Measurements from ENCODE around the gene PTHLH. TPM values are rescaled to one million over a fixed set of nuclear protein-coding genes. Genes with fewer than 3 reads are reported as not detected.

PTHLH gene
- total RNA-seq, 4 donors from 2014 or later = 4.5 to 9.6 (median 5.6) TPM

DNA sequence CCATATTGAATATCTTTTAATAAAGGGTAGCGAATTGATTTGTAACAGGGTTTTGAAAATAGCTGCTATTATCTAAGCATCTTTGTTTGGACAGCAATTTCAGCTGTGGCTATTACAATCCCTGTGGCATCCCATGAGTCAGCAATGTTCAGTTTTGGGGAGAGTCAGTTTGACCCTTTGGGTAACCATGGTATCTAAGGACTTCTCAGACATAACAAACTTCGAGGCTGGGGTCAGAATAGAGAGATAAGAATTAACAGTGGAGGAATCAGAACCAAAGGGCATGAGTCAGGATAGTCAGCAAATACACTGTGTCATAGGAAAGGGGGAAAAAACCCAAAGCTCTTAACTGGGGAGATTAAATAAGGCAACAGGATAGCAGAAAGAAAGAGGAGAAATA, 11.7 kb upstream of the PTHLH start:
- no peaks in the 10 kb centered on the region for H3K36me3 ChIP-seq

DNA sequence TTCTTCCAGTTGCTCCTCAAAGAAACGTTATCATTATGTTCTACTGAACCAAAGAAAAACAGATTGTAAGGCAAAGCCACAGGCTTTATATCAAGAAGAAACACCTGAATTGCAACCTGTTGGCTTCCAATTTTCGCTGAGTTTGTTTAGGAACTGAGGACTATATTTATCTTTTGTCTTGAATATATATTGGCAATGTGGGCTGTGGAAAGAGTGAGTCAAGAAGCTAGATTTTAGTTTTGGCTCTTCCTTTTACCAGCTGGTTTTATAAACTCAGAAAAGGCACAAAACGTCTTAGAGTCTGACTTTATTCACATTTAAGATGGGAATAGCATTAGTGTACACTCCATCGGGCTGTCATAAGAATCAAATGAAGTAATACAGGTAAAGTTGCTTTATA, 10.4 kb upstream of the PTHLH start:
- Histone ChIP-seq H3K4me3 (no peak overlapping the region), H3K4me1 (peaks cover 0 to 3% (median 0%) of the 10 kb centered on the region in 3 donors), H3K36me3 (no peaks in the 10 kb centered on the region), H3K9me3 (no peaks in the 10 kb centered on the region), H3K27me3 (peaks cover 0 to 2% (median 0%) of the 10 kb centered on the region in 4 donors), H3K27ac (no peak overlapping the region)
- TF ChIP-seq, protein P1, sequence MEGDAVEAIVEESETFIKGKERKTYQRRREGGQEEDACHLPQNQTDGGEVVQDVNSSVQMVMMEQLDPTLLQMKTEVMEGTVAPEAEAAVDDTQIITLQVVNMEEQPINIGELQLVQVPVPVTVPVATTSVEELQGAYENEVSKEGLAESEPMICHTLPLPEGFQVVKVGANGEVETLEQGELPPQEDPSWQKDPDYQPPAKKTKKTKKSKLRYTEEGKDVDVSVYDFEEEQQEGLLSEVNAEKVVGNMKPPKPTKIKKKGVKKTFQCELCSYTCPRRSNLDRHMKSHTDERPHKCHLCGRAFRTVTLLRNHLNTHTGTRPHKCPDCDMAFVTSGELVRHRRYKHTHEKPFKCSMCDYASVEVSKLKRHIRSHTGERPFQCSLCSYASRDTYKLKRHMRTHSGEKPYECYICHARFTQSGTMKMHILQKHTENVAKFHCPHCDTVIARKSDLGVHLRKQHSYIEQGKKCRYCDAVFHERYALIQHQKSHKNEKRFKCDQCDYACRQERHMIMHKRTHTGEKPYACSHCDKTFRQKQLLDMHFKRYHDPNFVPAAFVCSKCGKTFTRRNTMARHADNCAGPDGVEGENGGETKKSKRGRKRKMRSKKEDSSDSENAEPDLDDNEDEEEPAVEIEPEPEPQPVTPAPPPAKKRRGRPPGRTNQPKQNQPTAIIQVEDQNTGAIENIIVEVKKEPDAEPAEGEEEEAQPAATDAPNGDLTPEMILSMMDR (IDR thresholded peaks at IDR 0.05) = no peak
- TF ChIP-seq POLR2A (IDR thresholded peaks at IDR 0.05) = no peak
- intact Hi-C loops (cut with DNase I) = no loop called here
- 28 to 31% methylated on average over 4 of the region's 4 CpGs for WGBS, 2 donors
- no peak for DNase-seq

More for the DNA sequence above, 11.7 kb upstream of the PTHLH start:
- 54 to 56% methylated on average over 2 of the region's 2 CpGs for WGBS, 2 donors
- H3K4me3 ChIP-seq = no peak overlapping the region
- no peak for DNase-seq
- peaks cover 0 to 3% (median 0%) of the 10 kb centered on the region in 3 donors for H3K4me1 ChIP-seq
- TF ChIP-seq POLR2A (IDR thresholded peaks at IDR 0.05) = no peak
- TF ChIP-seq, protein P1 (IDR thresholded peaks at IDR 0.05) = no peak
- H3K9me3 ChIP-seq = no peaks in the 10 kb centered on the region
- no peaks in the 10 kb centered on the region for H3K27me3 ChIP-seq
- H3K27ac ChIP-seq = no peak overlapping the region
- intact Hi-C loops (cut with DNase I) = no loop called here

DNA sequence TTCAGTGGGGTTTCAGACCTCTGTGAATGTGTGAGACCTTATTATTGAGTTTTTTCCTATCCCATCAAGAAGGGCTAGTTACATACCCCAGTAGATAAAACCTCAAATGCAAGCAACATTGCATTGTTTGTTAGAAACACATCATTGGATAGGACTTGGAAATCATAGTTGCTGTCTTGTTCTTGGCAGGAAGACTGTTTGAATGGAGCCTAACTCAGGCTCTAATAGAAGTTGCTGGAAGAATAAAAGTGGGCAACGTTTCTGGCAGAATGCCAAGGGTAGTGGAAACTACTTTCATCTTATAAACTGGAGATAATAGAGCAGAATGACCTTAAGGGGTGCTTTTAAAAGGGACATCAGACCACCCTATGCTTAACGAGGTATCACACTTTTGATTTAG, 9.9 kb upstream of the PTHLH start:
- H3K27me3 ChIP-seq = peaks cover 0 to 8% (median 0%) of the 10 kb centered on the region in 4 donors
- no peak overlapping the region for H3K27ac ChIP-seq
- WGBS, 2 donors = 29 to 50% methylated on average over 1 to 2 of the region's 2 CpGs
- H3K9me3 ChIP-seq = no peaks in the 10 kb centered on the region
- no peak overlapping the region for H3K4me3 ChIP-seq
- DNase-seq = no peak
- TF ChIP-seq POLR2A (IDR thresholded peaks at IDR 0.05) = no peak
- TF ChIP-seq, protein P1 (IDR thresholded peaks at IDR 0.05) = no peak
- no peaks in the 10 kb centered on the region for H3K36me3 ChIP-seq
- intact Hi-C loops (cut with DNase I) = no loop called here
- H3K4me1 ChIP-seq = peaks cover 0 to 3% (median 0%) of the 10 kb centered on the region in 3 donors

GRCh38 chr12:27981874-27982273, 9.3 kb upstream of the PTHLH start:
- H3K27ac ChIP-seq = no peak overlapping the region
- H3K4me3 ChIP-seq = no peak overlapping the region
- intact Hi-C loops (cut with DNase I) = no loop called here
- no peaks in the 10 kb centered on the region for H3K9me3 ChIP-seq
- 25 to 34% methylated on average over 2 of the region's 2 CpGs for WGBS, 2 donors
- H3K27me3 ChIP-seq = peaks cover 0 to 13% (median 0%) of the 10 kb centered on the region in 4 donors
- H3K36me3 ChIP-seq = no peaks in the 10 kb centered on the region
- no peak for TF ChIP-seq POLR2A (IDR thresholded peaks at IDR 0.05)
- TF ChIP-seq, protein P1 (IDR thresholded peaks at IDR 0.05) = no peak
- peaks cover 0 to 3% (median 0%) of the 10 kb centered on the region in 3 donors for H3K4me1 ChIP-seq
- no peak for DNase-seq

GRCh38 chr12:27979145-27979544, 6.6 kb upstream of the PTHLH start:
- intact Hi-C loops (cut with DNase I) = loop anchor here (10.0 kb wide), 1 partner anchor 206 kb away; no protein-coding TSS in a partner anchor
- Histone ChIP-seq H3K36me3 (no peaks in the 10 kb centered on the region), H3K27ac (no peak overlapping the region), H3K4me1 (peaks cover 6 to 24% (median 13%) of the 10 kb centered on the region in 3 donors), H3K9me3 (no peaks in the 10 kb centered on the region), H3K4me3 (no peak overlapping the region), H3K27me3 (peaks cover 0 to 39% (median 8%) of the 10 kb centered on the region in 4 donors)
- DNase-seq = no peak
- TF ChIP-seq POLR2A (IDR thresholded peaks at IDR 0.05) = no peak

Data from esophagus squamous epithelium (tissue), 5 donors.